HCT116 (cell line): ENCODE measurements around the gene DDR2. TPM values are rescaled to one million over a fixed set of nuclear protein-coding genes. Genes with fewer than 3 reads are reported as not detected.

Experiments
- ATAC-seq: fragments of 200-7000 bp; cut with Tn5 transposase; 2 replicates; pipeline ENCODE4 v1.9.1; 2020; ENCODE audit warnings: mild to moderate bottlenecking, moderate library complexity
- BruUV-seq: library from RNA; stranded (reverse); fragments of 400-500 nt; replicated peaks from 2 replicates; lab custom pipeline; 2021; lab: Mats Ljungman, UMichigan
- CTCF ChIA-PET: fragments of 300-600 bp; sonication (Branson Sonifier 250); formaldehyde crosslinking; loops from one replicate; lab custom pipeline; 2021; ENCODE audit warnings: antibody characterized with exemption; lab: Charles Lee
- POLR2A ChIA-PET: fragments of 300-600, 350-600 bp; sonication (Branson Sonifier 250); formaldehyde crosslinking; loops from one replicate; lab custom pipeline; 2021; ENCODE audit warnings: antibody characterized with exemption; lab: Charles Lee
- RAD21 ChIA-PET, 2 experiments: fragments of 300-600 bp; sonication (Branson Sonifier 250); formaldehyde crosslinking; loops; one replicate each; lab custom pipeline; 2023; ENCODE audit warnings: low total read pairs in 2 of 2; ENCODE audit not compliant: uncharacterized antibody in 2 of 2, unreplicated experiment in 2 of 2, low non-redundant PET in 1 of 2; lab: Charles Lee
- DNase-seq: peaks from one replicate; pipeline ENCODE4 v3.0.0-alpha.2; 2010; ENCODE audit warnings: low read depth, low spot score
- H2AFZ ChIP-seq: fragments of 200-600 bp; shearing (Covaris generic), sonication (generic); 2 replicates; pipeline ENCODE4 v1.6.1; 2017; ENCODE audit warnings: low read depth, mixed run types, mixed read lengths, antibody characterized with exemption, low read length; ENCODE audit not compliant: poor library complexity, severe bottlenecking
- H3K27ac ChIP-seq: 2 replicates; pipeline ENCODE4 v1.5.1; 2012; ENCODE audit warnings: low read depth, low read length
- H3K27me3 ChIP-seq: fragments of 200-600 bp; sonication (generic); 2 replicates; pipeline ENCODE4 v1.6.1; 2016; ENCODE audit warnings: mixed run types, low read length, mixed read lengths; ENCODE audit not compliant: insufficient read depth
- H3K36me3 ChIP-seq, 2 experiments: fragments of 200-500 bp in 1 of 2; fragments of 200-600 bp in 1 of 2; sonication (Bioruptor generic) in 1 of 2; sonication (generic) in 1 of 2; 2 replicates each; pipeline versions ENCODE4 v1.5.1 to v1.6.1; 2014 to 2016; ENCODE audit warnings: low read length in 2 of 2, inconsistent platforms in 1 of 2, mixed read lengths in 1 of 2, mixed run types in 1 of 2; ENCODE audit not compliant: insufficient read depth in 2 of 2, control insufficient read depth in 1 of 2
- H3K4me1 ChIP-seq, 2 experiments: fragments of 200-600 bp in 1 of 2; sonication (generic) in 1 of 2; 2 replicates each; pipeline versions ENCODE4 v1.5.1 to v1.6.1; 2012 to 2017; ENCODE audit warnings: low read length in 2 of 2, inconsistent platforms in 1 of 2, mild to moderate bottlenecking in 1 of 2, mixed read lengths in 1 of 2, mixed run types in 1 of 2, moderate library complexity in 1 of 2; ENCODE audit not compliant: insufficient read depth in 2 of 2, control insufficient read depth in 1 of 2
- H3K4me2 ChIP-seq: fragments of 200-600 bp; sonication (generic); 2 replicates; pipeline ENCODE4 v1.6.1; 2017; ENCODE audit warnings: mixed run types, low read length, mixed read lengths
- H3K4me3 ChIP-seq, 2 experiments: fragments of 200-600 bp in 1 of 2; sonication (generic) in 1 of 2; replicated peaks in 1 of 2; 2 replicates each; pipeline ENCODE4 v1.5.1; 2011 to 2016; ENCODE audit warnings: low read length in 2 of 2, control low read depth in 1 of 2, low read depth in 1 of 2, mild to moderate bottlenecking in 1 of 2, mixed read lengths in 1 of 2, mixed run types in 1 of 2
- H3K79me2 ChIP-seq: fragments of 200-600 bp; sonication (generic); 2 replicates; pipeline ENCODE4 v1.6.1; 2017; ENCODE audit warnings: mild to moderate bottlenecking, mixed run types, low read length, moderate library complexity, mixed read lengths; ENCODE audit not compliant: insufficient read depth
- H3K9ac ChIP-seq: fragments of 200-600 bp; sonication (generic); 2 replicates; pipeline ENCODE4 v1.6.1; 2016; ENCODE audit warnings: low read length, mixed read lengths
- H3K9me2 ChIP-seq: fragments of 200-600 bp; sonication (generic), shearing (Covaris generic); 2 replicates; pipeline ENCODE4 v1.6.1; 2017; ENCODE audit warnings: mixed run types, mild to moderate bottlenecking, moderate library complexity; ENCODE audit not compliant: insufficient read depth
- H3K9me3 ChIP-seq, 2 experiments: fragments of 200-500 bp in 1 of 2; fragments of 200-600 bp in 1 of 2; sonication (Bioruptor generic) in 1 of 2; sonication (generic) in 1 of 2; 2 replicates each; pipeline ENCODE4 v1.6.1; 2014 to 2017; ENCODE audit warnings: low read length in 2 of 2, mixed read lengths in 2 of 2, inconsistent platforms in 1 of 2, low read depth in 1 of 2, mild to moderate bottlenecking in 1 of 2, mixed run types in 1 of 2, moderate library complexity in 1 of 2; ENCODE audit not compliant: control insufficient read depth in 1 of 2, insufficient read depth in 1 of 2
- H4K20me1 ChIP-seq: fragments of 200-600 bp; sonication (generic), shearing (Covaris generic); 2 replicates; pipeline ENCODE4 v1.6.1; 2017; ENCODE audit warnings: mixed run types, mild to moderate bottlenecking, moderate library complexity; ENCODE audit not compliant: insufficient read depth
- EGR1 ChIP-seq: IDR thresholded peaks from 2 replicates; pipeline ENCODE4 v1.6.1; 2012; ENCODE audit warnings: low read depth
- EZH2phosphoT487 ChIP-seq: fragments of 200-600 bp; IDR thresholded peaks from 2 replicates; pipeline ENCODE4 v1.6.1; 2018; ENCODE audit warnings: antibody characterized with exemption, borderline replicate concordance
- FOSL1 ChIP-seq: IDR thresholded peaks from 2 replicates; pipeline ENCODE4 v1.6.1; 2012; ENCODE audit warnings: low read depth
- JUND ChIP-seq: IDR thresholded peaks from 2 replicates; pipeline ENCODE4 v1.6.1; 2012
- POLR2AphosphoS5 ChIP-seq: IDR thresholded peaks from 2 replicates; pipeline ENCODE4 v1.6.1; 2011; ENCODE audit warnings: mild to moderate bottlenecking, low read depth, low read length, moderate library complexity
- RAD21 ChIP-seq: IDR thresholded peaks from 2 replicates; pipeline ENCODE4 v1.6.1; 2012; ENCODE audit warnings: low read depth, mild to moderate bottlenecking
- SRF ChIP-seq: IDR thresholded peaks from 2 replicates; pipeline ENCODE4 v1.6.1; 2012; ENCODE audit warnings: low read depth
- TCF7L2 ChIP-seq: IDR thresholded peaks from 2 replicates; pipeline ENCODE4 v1.7.0; 2011; ENCODE audit warnings: borderline replicate concordance, inconsistent platforms; ENCODE audit not compliant: insufficient read depth, insufficient read length; ENCODE audit errors: extremely low read depth
- YY1 ChIP-seq: IDR thresholded peaks from 2 replicates; pipeline ENCODE4 v1.6.1; 2011; ENCODE audit warnings: low read length, low read depth, moderate library complexity, mild to moderate bottlenecking; ENCODE audit not compliant: insufficient replicate concordance; ENCODE audit errors: extremely low read depth
- ZNF274 ChIP-seq: fragments of 200-500 bp; sonication (Bioruptor generic); IDR thresholded peaks from 2 replicates; pipeline ENCODE4 v1.6.1; 2014; ENCODE audit warnings: mild to moderate bottlenecking, low read depth, low read length, inconsistent platforms
- intact Hi-C: fragments of 100-400 bp; cut with micrococcal nuclease; formaldehyde crosslinking; loops from 2 replicates; pipeline ENCODE4 v1.10.0; 2022
- total RNA-seq: library from RNA; stranded (reverse); gene quantifications from one replicate; pipeline ENCODE4 v1.2.1, GENCODE V29; 2021; ENCODE audit not compliant: unreplicated experiment
- TF ChIP-seq, protein P1 (sequence below): IDR thresholded peaks from 2 replicates; pipeline ENCODE4 v1.6.1; 2011; ENCODE audit warnings: mild to moderate bottlenecking, low read length, moderate library complexity; ENCODE audit not compliant: insufficient replicate concordance; ENCODE audit errors: extremely low read depth
- TF ChIP-seq, protein P2 (sequence below), 3 experiments: fragments of 200-600 bp in 1 of 3; sonication (generic) in 1 of 3; IDR thresholded peaks in 2 of 3; conservative IDR thresholded peaks in 1 of 3; 2 replicates each; pipeline ENCODE4 v1.5.1; 2012 to 2017; ENCODE audit warnings: low read depth in 2 of 3, low read length in 2 of 3, antibody characterized with exemption in 1 of 3, borderline replicate concordance in 1 of 3, control low read depth in 1 of 3, mild to moderate bottlenecking in 1 of 3, mixed read lengths in 1 of 3, mixed run types in 1 of 3, moderate library complexity in 1 of 3; ENCODE audit not compliant: insufficient read depth in 1 of 3
- TF ChIP-seq, protein P3 (sequence below): IDR thresholded peaks from 2 replicates; pipeline ENCODE4 v1.6.1; 2012

DDR2 gene
- total RNA-seq, 1 experiment from 2014 or later = 0.84 TPM

DNA sequence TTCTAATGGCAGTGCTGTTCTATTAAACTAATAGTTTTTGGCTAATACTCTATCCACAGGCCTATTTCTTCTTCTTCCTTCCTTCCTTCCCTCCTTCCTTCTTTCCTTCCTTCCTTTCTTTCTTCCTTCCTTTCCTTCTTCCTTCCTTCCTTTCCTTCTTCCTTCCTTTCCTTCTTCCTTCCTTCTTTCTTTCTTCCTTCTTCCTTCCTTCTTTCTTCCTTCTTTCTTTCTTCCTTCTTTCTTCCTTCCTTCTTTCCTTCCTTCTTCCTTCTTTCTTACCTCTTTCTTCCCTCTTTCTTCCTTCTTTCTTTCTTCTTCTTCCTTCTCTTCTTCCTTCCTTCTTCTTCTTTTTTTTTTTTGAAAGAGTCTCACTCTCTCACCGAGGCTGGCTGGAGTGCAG is 197.0 kb downstream of the DDR2 start:
- BruUV-seq = no TSS peak
- H4K20me1 ChIP-seq = no peaks in the 10 kb centered on the region
- intact Hi-C loops = no loop called here
- DNase-seq = no peak
- no peak overlapping the region for H3K4me3 ChIP-seq
- H3K79me2 ChIP-seq = no peaks in the 10 kb centered on the region
- POLR2A ChIA-PET = no interaction called here
- no peak overlapping the region for H3K9ac ChIP-seq
- CTCF ChIA-PET = no interaction called here
- no peaks in the 10 kb centered on the region for H3K9me2 ChIP-seq
- H3K4me1 ChIP-seq = no peaks in the 10 kb centered on the region
- no peak overlapping the region for H3K27ac ChIP-seq
- H3K27me3 ChIP-seq = no peaks in the 10 kb centered on the region
- H3K4me2 ChIP-seq = no peak overlapping the region
- H3K9me3 ChIP-seq = no peaks in the 10 kb centered on the region
- no peak overlapping the region for H2AFZ ChIP-seq
- ATAC-seq = no peak
- no peaks in the 10 kb centered on the region for H3K36me3 ChIP-seq
- RAD21 ChIA-PET = no interaction called here
- TF ChIP-seq TCF7L2 (no peak), RAD21 (no peak), EGR1 (no peak), YY1 (no peak), JUND (no peak), SRF (no peak), FOSL1 (no peak), EZH2phosphoT487 (no peak), ZNF274 (no peak), POLR2AphosphoS5 (no peak)
- TF ChIP-seq, protein P1, sequence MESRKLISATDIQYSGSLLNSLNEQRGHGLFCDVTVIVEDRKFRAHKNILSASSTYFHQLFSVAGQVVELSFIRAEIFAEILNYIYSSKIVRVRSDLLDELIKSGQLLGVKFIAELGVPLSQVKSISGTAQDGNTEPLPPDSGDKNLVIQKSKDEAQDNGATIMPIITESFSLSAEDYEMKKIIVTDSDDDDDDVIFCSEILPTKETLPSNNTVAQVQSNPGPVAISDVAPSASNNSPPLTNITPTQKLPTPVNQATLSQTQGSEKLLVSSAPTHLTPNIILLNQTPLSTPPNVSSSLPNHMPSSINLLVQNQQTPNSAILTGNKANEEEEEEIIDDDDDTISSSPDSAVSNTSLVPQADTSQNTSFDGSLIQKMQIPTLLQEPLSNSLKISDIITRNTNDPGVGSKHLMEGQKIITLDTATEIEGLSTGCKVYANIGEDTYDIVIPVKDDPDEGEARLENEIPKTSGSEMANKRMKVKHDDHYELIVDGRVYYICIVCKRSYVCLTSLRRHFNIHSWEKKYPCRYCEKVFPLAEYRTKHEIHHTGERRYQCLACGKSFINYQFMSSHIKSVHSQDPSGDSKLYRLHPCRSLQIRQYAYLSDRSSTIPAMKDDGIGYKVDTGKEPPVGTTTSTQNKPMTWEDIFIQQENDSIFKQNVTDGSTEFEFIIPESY = no peak
- TF ChIP-seq, protein P2, sequence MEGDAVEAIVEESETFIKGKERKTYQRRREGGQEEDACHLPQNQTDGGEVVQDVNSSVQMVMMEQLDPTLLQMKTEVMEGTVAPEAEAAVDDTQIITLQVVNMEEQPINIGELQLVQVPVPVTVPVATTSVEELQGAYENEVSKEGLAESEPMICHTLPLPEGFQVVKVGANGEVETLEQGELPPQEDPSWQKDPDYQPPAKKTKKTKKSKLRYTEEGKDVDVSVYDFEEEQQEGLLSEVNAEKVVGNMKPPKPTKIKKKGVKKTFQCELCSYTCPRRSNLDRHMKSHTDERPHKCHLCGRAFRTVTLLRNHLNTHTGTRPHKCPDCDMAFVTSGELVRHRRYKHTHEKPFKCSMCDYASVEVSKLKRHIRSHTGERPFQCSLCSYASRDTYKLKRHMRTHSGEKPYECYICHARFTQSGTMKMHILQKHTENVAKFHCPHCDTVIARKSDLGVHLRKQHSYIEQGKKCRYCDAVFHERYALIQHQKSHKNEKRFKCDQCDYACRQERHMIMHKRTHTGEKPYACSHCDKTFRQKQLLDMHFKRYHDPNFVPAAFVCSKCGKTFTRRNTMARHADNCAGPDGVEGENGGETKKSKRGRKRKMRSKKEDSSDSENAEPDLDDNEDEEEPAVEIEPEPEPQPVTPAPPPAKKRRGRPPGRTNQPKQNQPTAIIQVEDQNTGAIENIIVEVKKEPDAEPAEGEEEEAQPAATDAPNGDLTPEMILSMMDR (IDR thresholded peaks at IDR 0.05 in 2 of 3, conservative IDR thresholded peaks at IDR 0.05 in 1 of 3; ENCODE audit: borderline replicate concordance in 1 of 3, insufficient read depth in 1 of 3, low read depth in 2 of 3, low read length in 2 of 3) = no peak
- TF ChIP-seq, protein P3, sequence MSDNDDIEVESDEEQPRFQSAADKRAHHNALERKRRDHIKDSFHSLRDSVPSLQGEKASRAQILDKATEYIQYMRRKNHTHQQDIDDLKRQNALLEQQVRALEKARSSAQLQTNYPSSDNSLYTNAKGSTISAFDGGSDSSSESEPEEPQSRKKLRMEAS = no peak
- TF ChIP-seq, all 23 proteins: peak for 0
